ENCODE results near the gene ST3GAL3.
A peak's percentile ranks its signal among the peaks of the same experiment; 100 is the strongest.

ST3GAL3 gene

DNA sequence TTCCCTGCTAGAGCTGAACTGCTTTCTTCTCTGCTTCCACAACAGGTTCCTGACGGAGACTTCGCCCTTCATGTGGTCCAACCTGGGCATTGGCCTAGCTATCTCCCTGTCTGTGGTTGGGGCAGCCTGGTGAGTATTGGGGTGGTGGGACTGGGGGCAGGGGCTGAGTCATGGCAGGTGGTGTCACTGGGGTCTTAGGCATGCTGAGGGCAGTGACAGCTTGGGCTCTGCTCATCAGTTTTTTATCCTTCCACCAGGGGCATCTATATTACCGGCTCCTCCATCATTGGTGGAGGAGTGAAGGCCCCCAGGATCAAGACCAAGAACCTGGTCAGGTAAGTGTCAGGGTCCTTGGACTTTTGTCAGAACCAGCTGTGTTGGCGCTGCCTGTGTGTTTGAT is 268.7 kb downstream of the ST3GAL3 start:
- Histone ChIP-seq H3K4me1 (ENCODE audit: control insufficient read depth, low read depth, low read length) (peaks cover 2% of the 10 kb centered on the region), H3K27ac (ENCODE audit: low read depth, low read length) (no peak overlapping the region), H4K8ac (ENCODE audit: low read depth, low read length) (no peak overlapping the region), H3K4me2 (ENCODE audit: low read length) (peak overlapping the region; percentile 95), H3K56ac (ENCODE audit: low read length) (no peak overlapping the region), H2AK5ac (ENCODE audit: low read length) (no peak overlapping the region), H2BK5ac (ENCODE audit: low read length) (no peak overlapping the region), H3K9ac (ENCODE audit: low read length) (peak overlapping the region; percentile 97), H4K5ac (ENCODE audit: low read length) (no peak overlapping the region), H3K4me3 (ENCODE audit: low read length) (no peak overlapping the region), H3K79me2 (ENCODE audit: control insufficient read depth, insufficient read depth, low read length) (peaks cover 17% of the 10 kb centered on the region), H3K27me3 (ENCODE audit: insufficient read depth, low read length, poor library complexity) (no peaks in the 10 kb centered on the region), H3K4ac (ENCODE audit: low read depth, low read length) (no peak overlapping the region), H3K18ac (ENCODE audit: low read length) (no peak overlapping the region), H2BK15ac (replicated peaks; ENCODE audit: low read depth) (no peak overlapping the region), H2BK120ac (ENCODE audit: low read depth, low read length) (no peak overlapping the region), H3K36me3 (ENCODE audit: control insufficient read depth, insufficient read depth, low read length) (peaks cover 5% of the 10 kb centered on the region), H3K23ac (ENCODE audit: low read length) (no peak overlapping the region), H3K79me1 (ENCODE audit: low read length) (peaks cover 26% of the 10 kb centered on the region)
- no CpG with 5 or more reads among the region's 4 CpGs for WGBS (ENCODE audit: extremely low coverage, insufficient coverage, low lambda C conversion rate)
- DNase-seq: no peak

DNA sequence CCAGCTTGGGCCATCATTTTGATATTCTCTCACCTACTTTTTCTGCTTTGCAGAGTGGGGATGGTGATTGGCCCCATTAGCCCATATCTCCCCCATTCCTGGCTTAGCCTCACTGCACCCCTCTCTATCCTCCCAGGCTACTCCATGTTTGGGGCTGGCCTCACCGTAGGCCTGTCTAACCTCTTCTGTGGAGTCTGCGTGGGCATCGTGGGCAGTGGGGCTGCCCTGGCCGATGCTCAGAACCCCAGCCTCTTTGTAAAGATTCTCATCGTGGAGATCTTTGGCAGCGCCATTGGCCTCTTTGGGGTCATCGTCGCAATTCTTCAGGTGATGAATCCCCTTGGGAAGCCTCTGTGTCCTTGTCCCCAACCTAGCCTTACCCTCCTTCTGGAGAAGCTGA is 269.6 kb downstream of the ST3GAL3 start:
- H4K5ac ChIP-seq (ENCODE audit: low read length): no peak overlapping the region
- no peaks in the 10 kb centered on the region for H3K27me3 ChIP-seq (ENCODE audit: insufficient read depth, low read length, poor library complexity)
- H3K4ac ChIP-seq (ENCODE audit: low read depth, low read length): no peak overlapping the region
- no peak overlapping the region for H2BK120ac ChIP-seq (ENCODE audit: low read depth, low read length)
- no peak overlapping the region for H3K9ac ChIP-seq (ENCODE audit: low read length)
- H3K56ac ChIP-seq (ENCODE audit: low read length): no peak overlapping the region
- no peak overlapping the region for H3K23ac ChIP-seq (ENCODE audit: low read length)
- no peak overlapping the region for H2BK15ac ChIP-seq (replicated peaks; ENCODE audit: low read depth)
- H3K4me3 ChIP-seq (ENCODE audit: low read length): no peak overlapping the region
- H3K79me2 ChIP-seq (ENCODE audit: control insufficient read depth, insufficient read depth, low read length): peaks cover 17% of the 10 kb centered on the region
- H3K18ac ChIP-seq (ENCODE audit: low read length): no peak overlapping the region
- H4K8ac ChIP-seq (ENCODE audit: low read depth, low read length): no peak overlapping the region
- no CpG with 5 or more reads among the region's 8 CpGs for WGBS (ENCODE audit: extremely low coverage, insufficient coverage, low lambda C conversion rate)
- H2BK5ac ChIP-seq (ENCODE audit: low read length): no peak overlapping the region
- peaks cover 2% of the 10 kb centered on the region for H3K4me1 ChIP-seq (ENCODE audit: control insufficient read depth, low read depth, low read length)
- no peak overlapping the region for H2AK5ac ChIP-seq (ENCODE audit: low read length)
- no peak overlapping the region for H3K4me2 ChIP-seq (ENCODE audit: low read length)
- DNase-seq: no peak
- peaks cover 29% of the 10 kb centered on the region for H3K79me1 ChIP-seq (ENCODE audit: low read length)
- no peak overlapping the region for H3K27ac ChIP-seq (ENCODE audit: low read depth, low read length)
- H3K36me3 ChIP-seq (ENCODE audit: control insufficient read depth, insufficient read depth, low read length): peaks cover 5% of the 10 kb centered on the region

DNA sequence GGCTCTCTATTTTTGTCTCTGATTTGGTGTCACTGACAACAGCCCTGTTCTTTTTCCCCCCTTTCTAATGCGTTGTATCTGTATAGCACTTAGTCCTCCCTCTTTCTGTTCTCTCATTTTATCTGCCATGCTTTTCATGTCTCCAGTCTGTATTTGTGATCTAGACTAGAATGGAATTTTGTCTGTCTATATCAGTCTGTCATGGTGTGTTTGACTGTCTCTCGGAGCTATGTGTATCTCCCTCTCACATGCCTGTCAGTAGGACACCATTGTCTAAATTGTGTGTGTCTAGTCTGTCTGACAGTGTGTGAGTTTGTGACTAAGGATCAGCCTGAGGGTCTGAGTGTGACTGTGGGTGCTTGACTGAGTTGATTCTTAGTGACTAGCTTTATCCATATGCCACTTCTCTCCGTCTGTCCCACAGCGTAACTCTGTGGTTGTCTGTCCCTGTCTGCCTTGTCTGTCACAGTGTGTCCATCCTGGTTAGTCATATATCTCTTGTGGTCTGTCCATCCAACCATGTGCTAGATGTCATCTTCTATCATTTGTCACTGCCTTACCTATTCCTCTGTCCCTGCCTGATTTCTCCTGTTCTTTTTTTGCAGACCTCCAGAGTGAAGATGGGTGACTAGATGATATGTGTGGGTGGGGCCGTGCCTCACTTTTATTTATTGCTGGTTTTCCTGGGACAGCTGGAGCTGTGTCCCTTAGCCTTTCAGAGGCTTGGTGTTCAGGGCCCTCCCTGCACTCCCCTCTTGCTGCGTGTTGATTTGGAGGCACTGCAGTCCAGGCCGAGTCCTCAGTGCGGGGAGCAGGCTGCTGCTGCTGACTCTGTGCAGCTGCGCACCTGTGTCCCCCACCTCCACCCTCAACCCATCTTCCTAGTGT is 270.3 kb downstream of the ST3GAL3 start:
- Histone ChIP-seq H3K23ac (ENCODE audit: low read length) (no peak overlapping the region), H2BK15ac (replicated peaks; ENCODE audit: low read depth) (no peak overlapping the region), H3K27me3 (ENCODE audit: insufficient read depth, low read length, poor library complexity) (no peaks in the 10 kb centered on the region), H3K79me1 (ENCODE audit: low read length) (peaks cover 32% of the 10 kb centered on the region), H3K56ac (ENCODE audit: low read length) (no peak overlapping the region), H3K4me3 (ENCODE audit: low read length) (no peak overlapping the region), H2BK120ac (ENCODE audit: low read depth, low read length) (no peak overlapping the region), H2BK5ac (ENCODE audit: low read length) (no peak overlapping the region), H3K36me3 (ENCODE audit: control insufficient read depth, insufficient read depth, low read length) (peaks cover 5% of the 10 kb centered on the region), H4K5ac (ENCODE audit: low read length) (no peak overlapping the region), H3K18ac (ENCODE audit: low read length) (no peak overlapping the region), H3K4me1 (ENCODE audit: control insufficient read depth, low read depth, low read length) (peaks cover 2% of the 10 kb centered on the region), H3K4me2 (ENCODE audit: low read length) (no peak overlapping the region), H3K4ac (ENCODE audit: low read depth, low read length) (no peak overlapping the region), H4K8ac (ENCODE audit: low read depth, low read length) (no peak overlapping the region), H3K27ac (ENCODE audit: low read depth, low read length) (no peak overlapping the region), H3K9ac (ENCODE audit: low read length) (peak overlapping the region; percentile 6), H2AK5ac (ENCODE audit: low read length) (no peak overlapping the region), H3K79me2 (ENCODE audit: control insufficient read depth, insufficient read depth, low read length) (peaks cover 17% of the 10 kb centered on the region)
- no peak for DNase-seq
- WGBS (ENCODE audit: extremely low coverage, insufficient coverage, low lambda C conversion rate): no CpG with 5 or more reads among the region's 9 CpGs

DNA sequence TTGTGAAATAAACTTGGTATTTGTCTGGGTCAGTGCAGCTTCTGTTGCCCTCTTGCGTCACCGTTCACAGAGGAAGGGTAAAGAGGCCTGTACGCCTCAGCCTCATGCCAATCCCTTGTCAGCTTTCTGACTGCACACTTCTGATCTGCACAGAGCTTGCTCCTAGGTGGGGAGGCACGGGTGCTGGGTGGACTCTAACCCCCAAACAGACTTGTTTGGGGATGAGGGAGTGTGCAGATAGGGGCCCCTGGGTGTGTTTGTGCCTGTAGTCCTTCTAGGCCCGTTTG is 270.9 kb downstream of the ST3GAL3 start:
- peaks cover 5% of the 10 kb centered on the region for H3K36me3 ChIP-seq (ENCODE audit: control insufficient read depth, insufficient read depth, low read length)
- H3K18ac ChIP-seq (ENCODE audit: low read length): no peak overlapping the region
- no peak overlapping the region for H3K27ac ChIP-seq (ENCODE audit: low read depth, low read length)
- H3K4ac ChIP-seq (ENCODE audit: low read depth, low read length): no peak overlapping the region
- peaks cover 17% of the 10 kb centered on the region for H3K79me2 ChIP-seq (ENCODE audit: control insufficient read depth, insufficient read depth, low read length)
- DNase-seq: no peak
- H2BK120ac ChIP-seq (ENCODE audit: low read depth, low read length): no peak overlapping the region
- WGBS (ENCODE audit: extremely low coverage, insufficient coverage, low lambda C conversion rate): no CpG with 5 or more reads among the region's 5 CpGs
- no peak overlapping the region for H4K8ac ChIP-seq (ENCODE audit: low read depth, low read length)
- H3K4me1 ChIP-seq (ENCODE audit: control insufficient read depth, low read depth, low read length): peaks cover 2% of the 10 kb centered on the region
- H4K5ac ChIP-seq (ENCODE audit: low read length): no peak overlapping the region
- no peak overlapping the region for H3K4me3 ChIP-seq (ENCODE audit: low read length)
- no peak overlapping the region for H2BK5ac ChIP-seq (ENCODE audit: low read length)
- H2BK15ac ChIP-seq (replicated peaks; ENCODE audit: low read depth): no peak overlapping the region
- peaks cover 38% of the 10 kb centered on the region for H3K79me1 ChIP-seq (ENCODE audit: low read length)
- H2AK5ac ChIP-seq (ENCODE audit: low read length): no peak overlapping the region
- peak overlapping the region; percentile 83 for H3K9ac ChIP-seq (ENCODE audit: low read length)
- no peaks in the 10 kb centered on the region for H3K27me3 ChIP-seq (ENCODE audit: insufficient read depth, low read length, poor library complexity)
- no peak overlapping the region for H3K23ac ChIP-seq (ENCODE audit: low read length)
- H3K4me2 ChIP-seq (ENCODE audit: low read length): peak overlapping the region; percentile 78
- H3K56ac ChIP-seq (ENCODE audit: low read length): peak overlapping the region; percentile 88

DNA sequence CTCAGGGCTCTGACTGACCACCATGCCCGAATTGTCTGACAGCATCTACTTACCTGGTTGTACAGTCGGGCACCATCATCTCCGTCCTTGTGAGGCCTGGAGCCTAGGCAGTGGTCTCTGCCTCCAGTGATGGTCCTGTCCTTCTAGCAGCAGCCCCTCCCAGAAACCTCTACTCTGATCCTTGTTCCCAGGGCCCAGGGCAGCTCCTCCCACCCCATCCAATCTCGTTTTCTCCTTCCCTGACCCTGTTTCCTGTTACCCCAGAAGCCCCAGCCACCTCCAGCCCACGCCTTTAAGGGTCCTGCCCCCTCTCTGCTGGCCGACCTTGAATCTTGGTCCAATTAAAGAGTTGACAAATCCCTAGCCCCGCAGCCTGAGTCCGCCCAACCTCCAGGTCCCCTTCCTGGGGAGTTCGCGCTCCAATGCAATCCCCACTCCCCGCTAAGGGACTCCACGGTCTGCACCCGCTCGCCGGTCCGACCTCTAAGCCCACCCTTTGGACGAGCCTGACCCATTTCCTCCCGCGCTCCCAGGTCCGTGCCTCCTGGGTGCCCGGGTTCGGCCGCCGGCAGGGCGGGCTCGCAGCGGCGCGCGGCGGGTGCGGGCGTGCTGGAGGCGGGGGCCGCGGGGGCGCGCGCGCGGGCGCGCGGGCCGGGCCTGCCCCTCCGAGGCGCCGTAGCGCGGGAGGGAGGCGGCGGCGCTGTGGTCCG is 271.4 kb downstream of the ST3GAL3 start, which contains the start of gene B4GALT2:
B4GALT2 (plus strand) TSS at position 660 of the 710 bp plus-strand sequence. CDS start 1,951 bp downstream, outside the sequence.
- Histone ChIP-seq H3K18ac (ENCODE audit: low read length) (peak within 1 kb of the TSS; percentile 73), H2BK5ac (ENCODE audit: low read length) (peak within 1 kb of the TSS; percentile 14), H3K27me3 (ENCODE audit: insufficient read depth, low read length, poor library complexity) (no peaks in the 10 kb centered on the region), H3K4me3 (ENCODE audit: low read length) (peak within 1 kb of the TSS; percentile 47), H3K9ac (ENCODE audit: low read length) (peak within 1 kb of the TSS; percentile 83), H3K4me2 (ENCODE audit: low read length) (peak within 1 kb of the TSS; percentile 78), H3K27ac (ENCODE audit: low read depth, low read length) (peak within 1 kb of the TSS; percentile 7), H3K79me1 (ENCODE audit: low read length) (peaks cover 38% of the 10 kb centered on the region), H2AK5ac (ENCODE audit: low read length) (peak within 1 kb of the TSS; percentile 35), H3K23ac (ENCODE audit: low read length) (no peak within 1 kb of the TSS), H2BK120ac (ENCODE audit: low read depth, low read length) (peak within 1 kb of the TSS; percentile 10), H3K4ac (ENCODE audit: low read depth, low read length) (peak within 1 kb of the TSS; percentile 74), H3K79me2 (ENCODE audit: control insufficient read depth, insufficient read depth, low read length) (peaks cover 17% of the 10 kb centered on the region), H3K36me3 (ENCODE audit: control insufficient read depth, insufficient read depth, low read length) (peaks cover 5% of the 10 kb centered on the region), H4K8ac (ENCODE audit: low read depth, low read length) (no peak within 1 kb of the TSS), H2BK15ac (replicated peaks; ENCODE audit: low read depth) (no peak within 1 kb of the TSS), H4K5ac (ENCODE audit: low read length) (no peak within 1 kb of the TSS), H3K4me1 (ENCODE audit: control insufficient read depth, low read depth, low read length) (peaks cover 2% of the 10 kb centered on the region), H3K56ac (ENCODE audit: low read length) (peak within 1 kb of the TSS; percentile 92)
- DNase-seq: peak; percentile 73
- no CpG with 5 or more reads among the region's 54 CpGs for WGBS (ENCODE audit: extremely low coverage, insufficient coverage, low lambda C conversion rate)
